NCI-H1092 (cell line): ENCODE results near the gene PRKCZ.
"Not testable (repeated sequence)": the region's sequence is repeated elsewhere in the genome, so short reads cannot be mapped to it uniquely, and the experiment has no call there.

Experiments used
- DNase-seq: peaks from one replicate; lab custom pipeline; 2025; lab: John Stamatoyannopoulos, UW

Gene PRKCZ

DNA sequence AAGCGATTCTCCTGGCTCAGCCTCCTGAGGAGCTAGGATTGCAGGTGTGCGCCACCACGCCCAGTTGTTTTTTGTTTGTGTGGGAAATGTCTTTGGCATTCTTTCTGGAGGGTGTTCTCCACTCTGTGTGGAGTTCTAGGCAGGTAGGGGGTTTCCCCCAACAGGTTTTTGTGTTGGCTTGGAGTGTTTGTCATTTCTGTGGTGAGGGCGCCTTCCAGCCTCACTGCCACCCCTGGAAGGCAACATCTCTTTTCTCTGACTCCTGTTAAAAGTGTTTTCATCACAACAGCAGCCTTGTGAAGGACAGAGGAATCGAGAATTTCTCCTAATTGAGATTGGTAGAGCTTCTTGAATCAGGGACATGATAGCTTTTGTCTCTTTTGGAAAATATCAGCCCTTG lies 69.7 kb downstream of the PRKCZ start:
- no peak for DNase-seq

DNA sequence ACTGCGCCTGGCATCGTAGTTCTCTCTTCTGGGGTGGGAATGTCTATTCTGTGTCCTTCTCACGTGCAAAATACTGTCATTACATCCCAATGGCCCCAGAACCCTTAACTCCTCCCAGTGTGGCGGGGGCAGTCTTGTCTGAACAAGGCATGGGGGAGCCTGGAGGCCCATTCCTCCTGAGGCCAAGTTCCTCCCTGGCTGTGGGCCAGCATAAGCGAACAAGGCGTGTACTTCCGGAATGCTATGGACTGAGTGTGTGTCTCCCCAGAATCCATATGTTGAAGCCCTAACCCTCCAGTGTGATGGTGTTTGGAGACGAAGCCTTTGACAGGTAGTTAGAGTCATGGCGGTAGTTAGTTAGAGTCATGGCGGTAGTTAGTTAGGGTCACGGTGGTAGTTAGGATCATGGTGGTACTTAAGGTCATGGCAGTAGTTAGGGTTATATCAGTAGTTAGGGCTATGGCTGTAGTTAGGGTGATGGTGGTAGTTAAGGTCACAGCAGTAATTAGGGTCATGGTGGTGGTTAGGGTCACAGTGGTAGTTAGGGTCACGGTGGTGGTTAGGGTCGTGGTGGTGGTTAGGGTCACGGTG lies 71.0 kb downstream of the PRKCZ start:
- no peak for DNase-seq

DNA sequence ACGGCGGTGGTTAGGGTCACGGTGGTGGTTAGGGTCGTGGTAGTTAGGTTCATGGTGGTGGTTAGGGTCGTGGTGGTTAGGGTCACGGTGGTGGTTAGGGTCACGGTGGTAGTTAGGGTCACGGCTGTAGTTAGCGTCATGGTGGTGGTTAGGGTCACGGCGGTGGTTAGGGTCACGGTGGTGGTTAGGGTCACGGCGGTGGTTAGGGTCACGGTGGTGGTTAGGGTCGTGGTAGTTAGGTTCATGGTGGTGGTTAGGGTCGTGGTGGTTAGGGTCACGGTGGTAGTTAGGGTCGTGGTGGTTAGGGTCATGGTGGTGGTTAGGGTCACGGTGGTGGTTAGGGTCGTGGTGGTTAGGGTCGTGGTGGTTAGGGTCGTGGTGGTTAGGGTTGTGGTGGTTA lies 71.6 kb downstream of the PRKCZ start:
- not testable (repeated sequence) for DNase-seq

DNA sequence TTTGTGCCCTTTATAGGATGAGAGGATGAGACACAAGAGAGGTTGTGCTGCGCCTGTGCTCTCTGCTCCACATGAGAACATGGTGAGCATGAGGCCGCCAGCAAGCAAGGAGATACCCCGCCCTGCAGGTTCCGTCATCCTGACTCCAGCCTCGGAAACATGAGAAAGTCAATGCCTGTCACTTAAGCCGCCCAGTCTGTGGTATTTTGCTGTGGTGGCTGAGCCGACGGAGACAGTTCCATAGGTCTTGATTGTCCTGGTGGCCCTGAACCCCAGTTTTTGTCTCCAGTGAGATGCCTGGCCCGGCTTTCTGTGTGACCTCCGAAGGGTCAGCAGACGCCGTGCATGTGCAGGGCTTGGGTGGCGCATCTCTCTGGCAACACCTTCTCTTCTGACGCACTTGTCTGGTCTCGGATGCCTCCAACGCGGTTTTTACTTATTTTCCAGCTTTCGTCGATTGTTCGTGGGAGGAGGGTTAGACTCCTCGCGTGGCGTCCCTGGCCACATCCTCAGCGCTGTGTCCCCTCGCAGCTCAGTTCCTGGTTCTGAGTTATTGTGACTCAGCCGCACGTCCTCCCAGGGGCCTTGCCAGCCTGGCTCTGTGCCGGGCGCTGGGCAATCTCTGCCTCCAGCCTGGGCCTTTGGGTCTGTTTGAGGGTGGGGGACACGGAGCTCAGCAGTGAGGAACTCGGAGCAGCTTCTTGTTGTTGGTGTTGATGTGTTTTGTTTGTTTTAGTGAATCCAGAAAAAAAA lies 74.4 kb downstream of the PRKCZ start:
- DNase-seq = no peak

GRCh38 chr1:2125350-2126211 lies 75.4 kb downstream of the PRKCZ start:
- no peak for DNase-seq

- no peak for DNase-seq
These were observed 76.3 kb downstream of the PRKCZ start for GRCh38 chr1:2126331-2127186.

GRCh38 chr1:2127187-2128145 lies 77.3 kb downstream of the PRKCZ start:
- DNase-seq = no peak

DNA sequence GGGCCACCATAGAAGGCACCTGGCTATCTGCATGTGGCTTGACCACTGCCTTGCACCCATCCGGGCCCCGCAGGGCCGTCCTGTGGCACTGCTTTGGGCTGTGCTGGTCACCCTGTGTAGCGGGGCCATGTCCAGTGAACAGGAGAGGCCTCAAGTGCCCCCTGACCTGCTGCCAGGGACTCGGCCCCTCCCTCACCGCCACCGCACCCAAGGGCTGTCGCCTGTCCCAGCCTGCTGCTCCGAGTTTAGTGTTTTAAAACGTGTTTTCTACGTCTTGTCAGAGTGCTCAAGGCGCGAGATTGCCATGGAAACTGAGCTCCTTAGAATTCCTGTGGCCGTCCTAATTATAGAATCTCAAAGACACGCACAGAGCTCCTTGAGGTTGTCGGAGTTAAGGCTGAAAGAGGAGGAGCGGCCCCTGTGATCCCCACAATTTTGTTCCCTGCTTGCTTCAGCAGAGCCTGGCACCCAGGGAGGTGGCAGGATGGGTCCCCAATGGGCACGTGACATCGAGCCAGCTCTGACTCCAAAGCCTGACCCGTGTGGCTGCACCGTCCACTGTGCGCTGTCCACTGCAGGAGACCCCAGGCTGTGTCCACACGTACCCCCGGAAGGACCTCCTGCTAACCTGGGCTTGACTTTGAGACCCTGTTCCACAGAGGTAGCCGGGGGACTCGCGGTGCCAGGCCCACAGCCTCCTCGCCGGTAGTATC lies 78.1 kb downstream of the PRKCZ start:
- DNase-seq = no peak

DNA sequence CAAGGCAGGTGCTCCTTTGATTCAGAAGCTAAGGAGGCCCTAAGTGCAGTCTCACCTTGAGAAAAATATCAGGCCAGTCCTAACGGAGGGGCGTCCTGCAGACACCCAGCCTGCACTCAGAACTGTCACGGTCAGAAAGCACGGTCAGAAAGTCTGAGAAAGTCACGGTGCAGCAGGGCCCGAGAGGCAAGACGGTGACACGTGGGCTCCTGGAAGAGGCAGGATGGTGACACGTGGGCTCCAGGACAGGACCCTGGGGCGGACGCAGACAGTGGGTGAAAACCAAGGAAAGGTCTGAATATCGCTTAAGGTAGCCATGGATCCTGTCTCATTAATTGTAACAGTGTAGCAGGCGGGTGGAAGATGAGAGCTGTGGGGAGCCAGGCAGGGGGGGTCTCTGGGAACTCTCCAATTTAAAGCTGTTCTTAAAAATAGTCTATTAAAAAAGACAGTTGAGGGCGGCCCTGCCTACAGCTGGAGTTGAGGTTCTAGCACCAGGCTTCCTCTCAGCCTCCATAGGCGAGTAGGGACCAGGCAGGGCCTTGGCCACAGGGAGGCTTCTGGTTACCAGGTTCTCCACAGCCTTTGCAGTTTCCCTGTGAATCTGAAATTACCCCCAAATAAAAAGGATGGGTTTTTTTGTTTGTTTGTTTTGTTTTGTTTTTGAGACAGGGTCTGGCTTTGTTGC lies 79.2 kb downstream of the PRKCZ start:
- DNase-seq = no peak

DNA sequence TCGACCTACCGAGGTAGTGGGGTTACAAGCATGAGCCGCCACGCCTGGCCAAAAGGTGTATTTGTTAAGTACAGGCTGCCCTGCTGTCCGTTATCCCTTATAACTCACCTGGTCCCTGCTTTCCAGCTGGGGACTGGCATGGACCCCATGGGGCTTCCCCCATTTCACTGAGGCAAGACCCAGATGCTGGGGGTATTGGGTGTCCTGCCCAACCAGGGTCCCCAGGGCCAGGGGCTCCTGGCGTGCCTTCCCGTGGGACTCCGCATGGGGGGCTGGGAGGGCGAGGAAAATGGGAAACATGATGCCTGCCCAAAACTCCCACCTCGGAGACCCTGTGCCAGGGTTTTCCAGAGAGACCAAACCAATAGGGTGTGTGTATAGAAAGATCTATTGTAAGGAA lies 79.9 kb downstream of the PRKCZ start:
- DNase-seq = no peak

DNA sequence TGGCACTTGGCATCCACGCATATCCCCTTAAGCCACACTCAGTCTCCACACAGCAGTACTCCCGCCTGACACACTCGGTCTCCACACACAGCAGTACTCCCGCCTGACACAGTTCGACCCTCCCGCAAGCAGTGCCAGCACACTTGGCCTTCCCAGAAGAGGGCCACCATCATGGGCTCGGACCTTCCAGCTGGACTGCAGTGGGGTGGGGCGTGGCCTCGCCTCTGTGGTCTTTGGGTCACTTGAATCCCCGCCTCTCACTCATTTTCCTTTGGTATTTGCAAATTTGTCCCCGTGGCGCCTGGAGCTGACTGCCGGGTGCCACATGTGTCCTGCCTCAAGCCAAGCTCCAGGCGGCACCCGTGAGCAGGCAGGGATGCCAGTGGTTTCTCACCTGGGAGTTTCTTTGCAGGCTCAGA lies 80.7 kb downstream of the PRKCZ start:
- no peak for DNase-seq

DNA sequence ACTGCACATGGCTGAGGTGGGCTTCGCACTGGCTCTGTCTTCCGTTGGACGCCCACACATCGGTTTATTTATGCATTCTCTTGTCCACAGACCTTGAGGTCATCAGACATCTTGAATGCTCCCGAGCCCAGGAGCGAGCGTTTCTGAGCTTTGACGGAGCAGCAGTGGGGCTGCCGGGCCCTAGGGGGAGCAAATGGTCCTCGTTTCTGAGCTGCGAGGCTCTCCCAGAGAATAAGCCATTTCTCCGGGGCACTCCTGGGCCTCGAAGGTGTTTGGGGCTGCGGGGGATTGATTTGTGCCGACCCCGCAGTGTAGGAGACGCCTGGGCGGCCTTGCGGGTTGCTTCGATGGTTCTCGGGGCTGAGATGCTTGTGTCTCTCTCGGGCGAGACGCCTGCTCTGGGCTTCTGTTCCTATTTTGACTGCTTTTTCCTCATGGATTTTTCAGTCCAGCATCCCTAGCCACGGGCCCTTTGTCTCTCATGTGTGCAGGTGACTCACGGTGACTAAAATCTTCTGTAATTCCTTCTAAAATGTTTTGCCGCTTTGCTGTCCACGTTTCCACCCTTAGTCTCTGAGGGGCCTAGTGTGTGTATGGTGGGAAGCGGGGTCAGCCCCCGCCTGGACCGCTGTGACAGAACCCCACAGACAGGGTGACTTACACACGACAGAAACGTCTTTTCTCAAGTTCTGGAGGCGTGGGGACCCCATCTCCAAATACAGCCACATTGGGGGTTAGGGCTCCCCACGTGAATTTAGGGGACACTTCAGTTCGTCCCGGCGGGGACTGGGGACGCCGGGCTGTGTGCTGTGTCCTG lies 82.2 kb downstream of the PRKCZ start:
- DNase-seq = no peak

GRCh38 chr1:2133039-2133878 lies 83.0 kb downstream of the PRKCZ start:
- no peak for DNase-seq

- no peak for DNase-seq
These were observed 83.6 kb downstream of the PRKCZ start for GRCh38 chr1:2133879-2134215.

- DNase-seq = no peak
These were observed 84.0 kb downstream of the PRKCZ start for GRCh38 chr1:2134266-2134620.

DNA sequence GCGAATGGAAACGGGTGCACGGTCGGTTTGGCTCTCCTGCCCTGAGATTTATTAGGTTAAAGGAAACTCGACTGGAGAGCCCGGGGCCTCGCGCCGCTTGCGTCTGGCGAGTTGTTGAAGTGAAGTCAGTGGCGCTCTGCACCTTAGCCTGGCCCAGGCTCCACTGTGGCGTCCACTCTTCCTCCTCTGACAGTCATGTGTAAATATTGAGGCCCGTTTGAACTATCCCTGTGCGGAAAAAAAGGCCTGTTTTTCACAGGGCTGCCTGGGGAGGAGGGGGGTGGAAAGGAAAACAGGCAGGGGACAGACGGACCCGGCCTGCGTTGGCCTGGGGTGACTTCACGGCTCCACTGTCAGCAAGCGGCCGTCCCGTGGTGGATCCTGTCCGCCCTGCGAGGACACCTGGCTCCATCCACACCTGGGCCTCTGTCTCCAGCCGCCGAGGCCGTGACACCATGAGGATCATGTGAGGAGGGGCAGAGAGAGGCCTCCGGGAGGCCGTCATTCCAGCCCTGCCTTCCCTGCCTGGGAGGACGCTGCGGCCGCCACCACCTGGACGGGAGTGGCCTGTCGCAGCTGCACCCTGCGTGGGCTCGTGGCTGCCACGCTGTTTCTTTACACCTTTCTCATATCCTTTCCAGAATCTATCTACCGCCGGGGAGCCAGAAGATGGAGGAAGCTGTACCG lies 84.6 kb downstream of the PRKCZ start:
- no peak for DNase-seq

GRCh38 chr1:2135441-2135841 lies 85.2 kb downstream of the PRKCZ start:
- DNase-seq = no peak
